PFSK-1 (cell line): Measurements from ENCODE around the gene QKI.

ENCODE experiments used
- POLR2AphosphoS5 ChIP-seq: IDR thresholded peaks from 2 replicates; pipeline ENCODE4 v1.6.1; 2012; ENCODE audit warnings: low read depth, mild to moderate bottlenecking, control low read depth, low read length, moderate library complexity
- SIN3A ChIP-seq: IDR thresholded peaks from 2 replicates; pipeline ENCODE4 v1.6.1; 2012; ENCODE audit warnings: mild to moderate bottlenecking, low read length, moderate library complexity, borderline replicate concordance; ENCODE audit not compliant: insufficient read depth
- TAF1 ChIP-seq: IDR thresholded peaks from 2 replicates; pipeline ENCODE4 v1.6.1; 2012; ENCODE audit warnings: low read length, control low read depth, borderline replicate concordance; ENCODE audit not compliant: insufficient read depth
- TF ChIP-seq, protein P1 (sequence below), 2 experiments: IDR thresholded peaks; 2 replicates each; pipeline versions ENCODE4 v1.6.1 to v1.8.0; 2011 to 2012; ENCODE audit warnings: low read depth in 2 of 2, low read length in 2 of 2, control low read depth in 1 of 2, inconsistent platforms in 1 of 2, mild to moderate bottlenecking in 1 of 2, moderate library complexity in 1 of 2; ENCODE audit not compliant: insufficient read depth in 1 of 2

DNA sequence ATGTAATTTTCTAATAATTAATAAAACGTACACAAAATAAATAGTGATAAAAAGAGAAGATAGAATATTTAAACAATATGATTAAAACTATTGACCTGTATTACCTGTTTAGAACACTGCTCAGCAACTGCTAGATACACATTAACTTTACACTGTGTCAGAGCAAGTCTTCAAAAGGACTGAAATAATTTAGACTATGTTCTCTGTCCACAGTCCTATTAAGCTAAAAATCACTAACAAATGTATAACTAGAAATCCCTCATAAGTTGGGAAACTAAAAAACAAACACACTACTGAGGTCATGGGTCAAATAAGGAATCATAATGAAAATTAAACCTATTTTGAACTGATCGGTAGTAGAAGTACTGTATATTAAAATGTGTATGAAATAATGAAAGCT is 181.7 kb downstream of the QKI start:
- TF ChIP-seq, protein P1, sequence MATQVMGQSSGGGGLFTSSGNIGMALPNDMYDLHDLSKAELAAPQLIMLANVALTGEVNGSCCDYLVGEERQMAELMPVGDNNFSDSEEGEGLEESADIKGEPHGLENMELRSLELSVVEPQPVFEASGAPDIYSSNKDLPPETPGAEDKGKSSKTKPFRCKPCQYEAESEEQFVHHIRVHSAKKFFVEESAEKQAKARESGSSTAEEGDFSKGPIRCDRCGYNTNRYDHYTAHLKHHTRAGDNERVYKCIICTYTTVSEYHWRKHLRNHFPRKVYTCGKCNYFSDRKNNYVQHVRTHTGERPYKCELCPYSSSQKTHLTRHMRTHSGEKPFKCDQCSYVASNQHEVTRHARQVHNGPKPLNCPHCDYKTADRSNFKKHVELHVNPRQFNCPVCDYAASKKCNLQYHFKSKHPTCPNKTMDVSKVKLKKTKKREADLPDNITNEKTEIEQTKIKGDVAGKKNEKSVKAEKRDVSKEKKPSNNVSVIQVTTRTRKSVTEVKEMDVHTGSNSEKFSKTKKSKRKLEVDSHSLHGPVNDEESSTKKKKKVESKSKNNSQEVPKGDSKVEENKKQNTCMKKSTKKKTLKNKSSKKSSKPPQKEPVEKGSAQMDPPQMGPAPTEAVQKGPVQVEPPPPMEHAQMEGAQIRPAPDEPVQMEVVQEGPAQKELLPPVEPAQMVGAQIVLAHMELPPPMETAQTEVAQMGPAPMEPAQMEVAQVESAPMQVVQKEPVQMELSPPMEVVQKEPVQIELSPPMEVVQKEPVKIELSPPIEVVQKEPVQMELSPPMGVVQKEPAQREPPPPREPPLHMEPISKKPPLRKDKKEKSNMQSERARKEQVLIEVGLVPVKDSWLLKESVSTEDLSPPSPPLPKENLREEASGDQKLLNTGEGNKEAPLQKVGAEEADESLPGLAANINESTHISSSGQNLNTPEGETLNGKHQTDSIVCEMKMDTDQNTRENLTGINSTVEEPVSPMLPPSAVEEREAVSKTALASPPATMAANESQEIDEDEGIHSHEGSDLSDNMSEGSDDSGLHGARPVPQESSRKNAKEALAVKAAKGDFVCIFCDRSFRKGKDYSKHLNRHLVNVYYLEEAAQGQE (IDR thresholded peaks at IDR 0.05; ENCODE audit: insufficient read depth in 1 of 2, low read depth in 2 of 2, low read length in 2 of 2): no peak
- TF ChIP-seq POLR2AphosphoS5 (no peak), SIN3A (no peak), TAF1 (no peak)
